Choroid plexus epithelial cell (primary cell): Measurements from ENCODE around the gene ATRNL1.

ENCODE experiments used
- DNase-seq: peaks from one replicate; pipeline ENCODE4 v3.0.0-alpha.2; 2010; ENCODE audit warnings: low read depth
- H3K4me3 ChIP-seq: 2 replicates; pipeline ENCODE4 v1.5.1; 2011; ENCODE audit warnings: low read depth, mild to moderate bottlenecking, control low read depth, low read length, moderate library complexity
- CTCF ChIP-seq: conservative IDR thresholded peaks from 2 replicates; pipeline ENCODE4 v1.5.1; 2011; ENCODE audit warnings: low read depth, mild to moderate bottlenecking, control low read depth, inconsistent platforms, low read length, moderate library complexity

ATRNL1 gene

DNA sequence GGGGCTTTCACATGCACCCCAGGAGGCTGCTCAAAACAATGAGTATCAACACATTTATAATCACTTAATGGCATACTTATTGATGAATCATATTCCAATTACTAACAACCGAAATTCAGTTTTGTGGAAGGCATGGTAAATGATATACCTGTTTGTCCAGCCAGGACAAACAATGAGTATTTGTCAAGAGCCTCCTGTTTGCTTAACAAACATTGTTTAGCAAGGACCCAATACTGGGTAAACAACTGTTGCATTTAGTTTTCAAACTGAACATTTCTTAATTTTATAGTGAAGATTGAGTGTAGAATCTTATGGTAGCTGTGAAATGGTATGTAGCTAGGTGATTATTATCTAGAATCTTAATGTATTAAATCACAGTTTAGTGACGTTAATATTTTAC lies 473.7 kb downstream of the ATRNL1 start:
- H3K4me3 ChIP-seq, result no peak overlapping the region
- DNase-seq, result no peak
- TF ChIP-seq CTCF, result no peak

- DNase-seq, result no peak
- peak; percentile 50 for TF ChIP-seq CTCF
Observed at GRCh38 chr10:115572740-115573455, 479.7 kb downstream of the ATRNL1 start.

DNA sequence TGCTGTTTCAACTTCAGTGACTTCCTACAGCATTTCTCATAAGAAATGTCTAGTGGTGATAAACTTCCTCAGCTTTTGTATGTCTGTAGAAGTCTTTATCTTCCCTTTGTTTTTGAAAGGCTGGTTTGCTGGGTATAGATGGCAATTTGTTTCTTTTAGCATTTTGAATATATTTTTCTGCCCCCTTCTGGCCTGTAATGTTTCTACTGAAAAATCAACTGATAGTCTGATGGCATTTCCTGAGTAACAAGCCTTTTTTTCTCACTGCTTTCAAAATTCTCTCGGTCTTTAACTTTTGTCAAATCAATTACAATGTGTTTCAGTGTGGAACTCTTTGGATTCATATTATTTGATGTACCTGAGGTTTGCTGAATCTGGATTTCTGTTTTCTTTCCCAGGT lies 487.1 kb downstream of the ATRNL1 start:
- DNase-seq, result no peak
- H3K4me3 ChIP-seq, result no peak overlapping the region
- peak; percentile 20 for TF ChIP-seq CTCF

More at GRCh38 chr10:115572740-115573455, 479.7 kb downstream of the ATRNL1 start:
- no peak overlapping the region for H3K4me3 ChIP-seq

DNA sequence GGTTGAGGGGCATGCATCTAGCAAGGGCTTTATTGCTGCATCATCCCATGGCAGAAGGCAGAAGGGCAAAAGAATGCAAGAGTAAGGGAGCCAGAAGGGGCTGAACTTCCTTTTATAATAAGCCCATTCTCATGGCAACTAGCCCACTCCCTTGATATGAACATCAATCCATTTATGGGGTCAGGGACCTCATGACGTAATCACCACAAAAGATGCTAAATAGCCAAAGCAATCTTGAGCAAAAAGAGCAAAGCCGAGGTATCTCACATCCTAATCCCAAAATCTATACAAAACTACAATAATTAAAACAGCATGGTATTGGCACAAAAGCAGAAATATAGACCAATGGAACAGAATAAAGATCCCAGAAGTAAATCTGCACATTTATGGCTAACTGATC lies 499.9 kb downstream of the ATRNL1 start:
- no peak overlapping the region for H3K4me3 ChIP-seq
- no peak for TF ChIP-seq CTCF
- no peak for DNase-seq

- no peak for DNase-seq
- no peak overlapping the region for H3K4me3 ChIP-seq
- no peak for TF ChIP-seq CTCF
Observed at GRCh38 chr10:115604627-115605026, 511.5 kb downstream of the ATRNL1 start.

GRCh38 chr10:115606086-115606485 lies 512.9 kb downstream of the ATRNL1 start:
- no peak overlapping the region for H3K4me3 ChIP-seq
- DNase-seq, result peak; percentile 34
- TF ChIP-seq CTCF, result no peak

GRCh38 chr10:115606741-115607140 lies 513.6 kb downstream of the ATRNL1 start:
- DNase-seq, result no peak
- no peak overlapping the region for H3K4me3 ChIP-seq
- TF ChIP-seq CTCF, result no peak
